Measurements from ENCODE around the gene TUBA1C.
"Not testable (repeated sequence)": the region's sequence is repeated elsewhere in the genome, so short reads cannot be mapped to it uniquely, and the experiment has no call there.

The TUBA1C gene

GRCh38 chr12:49284672-49285071 lies 19.8 kb downstream of the TUBA1C start:
- no peak for DNase-seq

- DNase-seq: no peak
Observed at GRCh38 chr12:49287876-49288275, 23.0 kb downstream of the TUBA1C start.

GRCh38 chr12:49288412-49288853 lies 23.6 kb downstream of the TUBA1C start:
- peak; percentile 25 for DNase-seq

GRCh38 chr12:49288922-49289555 lies 24.2 kb downstream of the TUBA1C start:
- DNase-seq: no peak

GRCh38 chr12:49292729-49293055 lies 27.8 kb downstream of the TUBA1C start:
- DNase-seq: no peak

GRCh38 chr12:49293056-49293956 lies 28.4 kb downstream of the TUBA1C start:
- DNase-seq: no peak

- no peak for DNase-seq
Observed at GRCh38 chr12:49294086-49294803, 29.4 kb downstream of the TUBA1C start.

GRCh38 chr12:49294804-49295081 lies 29.9 kb downstream of the TUBA1C start:
- no peak for DNase-seq

- no peak for DNase-seq
Observed at GRCh38 chr12:49295082-49295936, 30.4 kb downstream of the TUBA1C start, which contains the start of gene PRPH. Gene PRPH (plus strand): TSS chr12:49295147. CDS start chr12:49295201, 54 bp downstream.

- DNase-seq: no peak
Observed at GRCh38 chr12:49296034-49296835, 31.4 kb downstream of the TUBA1C start.

GRCh38 chr12:49296836-49297694 lies 32.2 kb downstream of the TUBA1C start:
- no peak for DNase-seq

GRCh38 chr12:49297695-49298060 lies 32.8 kb downstream of the TUBA1C start:
- no peak for DNase-seq

GRCh38 chr12:49298160-49298559 lies 33.3 kb downstream of the TUBA1C start:
- DNase-seq: no peak

GRCh38 chr12:49301760-49302159 lies 36.9 kb downstream of the TUBA1C start:
- DNase-seq: no peak

GRCh38 chr12:49304161-49304560 lies 39.3 kb downstream of the TUBA1C start:
- DNase-seq: no peak

GRCh38 chr12:49305762-49306510 lies 41.1 kb downstream of the TUBA1C start:
- no peak for DNase-seq

GRCh38 chr12:49309386-49309785 lies 44.5 kb downstream of the TUBA1C start:
- DNase-seq: no peak

- not testable (repeated sequence) for DNase-seq
Observed at GRCh38 chr12:49310451-49311000, 45.6 kb downstream of the TUBA1C start.

- DNase-seq: no peak
Observed at GRCh38 chr12:49314811-49315210, 49.9 kb downstream of the TUBA1C start.

GRCh38 chr12:49317118-49317517 lies 52.2 kb downstream of the TUBA1C start:
- DNase-seq: not testable (repeated sequence)

Data from amniotic stem cell (primary cell).